Body of pancreas (tissue), 4 donors: Measurements from ENCODE around the gene FAM131B. TPM values are rescaled to one million over a fixed set of nuclear protein-coding genes. Genes with fewer than 3 reads are reported as not detected.

Source experiments
- ATAC-seq: fragments of 150-250 bp; one replicate; pipeline ENCODE4 v1.9.1; 2016
- DNase-seq, 4 donors: peaks; one replicate each; pipeline ENCODE4 v3.0.0-alpha.2; 2019
- H3K27ac ChIP-seq, 4 donors: fragments of 200-600 bp; sonication (generic); 1 replicate in 3 of 4; 2 replicates in 1 of 4; pipeline versions ENCODE4 v1.5.1 to v1.6.1; 2016 to 2019; ENCODE audit warnings: mild to moderate bottlenecking in 1 of 4, mixed read lengths in 1 of 4, moderate library complexity in 1 of 4
- H3K27me3 ChIP-seq, 2 donors: fragments of 200-600 bp; sonication (generic); one replicate each; pipeline ENCODE4 v1.6.0; 2016; ENCODE audit warnings: mild to moderate bottlenecking in 1 of 2
- H3K36me3 ChIP-seq, 2 donors: fragments of 200-600 bp; sonication (generic); replicated peaks in 1 of 2; 2 replicates each; pipeline ENCODE4 v1.5.1; 2016; ENCODE audit warnings: low read depth in 2 of 2; ENCODE audit not compliant: insufficient read depth in 1 of 2
- H3K4me1 ChIP-seq: fragments of 200-600 bp; sonication (generic); one replicate; pipeline ENCODE4 v1.6.0; 2016
- H3K4me3 ChIP-seq, 2 donors: fragments of 200-600 bp; sonication (generic); 1 replicate in 1 of 2; 2 replicates in 1 of 2; pipeline ENCODE4 v1.5.1; 2016 to 2019
- H3K9me3 ChIP-seq, 3 donors: fragments of 200-600 bp; sonication (generic); 1 replicate in 2 of 3; 2 replicates in 1 of 3; pipeline ENCODE4 v1.5.1; 2016
- CTCF ChIP-seq, 7 experiments: fragments of 450-650 bp in 4 of 7; fragments of 200-600 bp in 3 of 7; sonication (generic) in 3 of 7; IDR thresholded peaks; one replicate each; pipeline ENCODE4 v1.5.1; 2016 to 2019; ENCODE audit warnings: antibody characterized with exemption in 7 of 7
- POLR2A ChIP-seq, 3 donors: fragments of 450-650 bp; IDR thresholded peaks; one replicate each; pipeline ENCODE4 v1.6.1; 2016; ENCODE audit warnings: antibody characterized with exemption in 3 of 3, mild to moderate bottlenecking in 2 of 3
- WGBS, 2 donors: methylation state at CpG; one replicate each; pipeline ENCODE4 v1.1.5; 2017; 5-methylcytosine and 5-hydroxymethylcytosine counted together
- intact Hi-C: fragments of 100-400 bp; cut with DNase I; formaldehyde crosslinking; loops from one replicate; pipeline ENCODE4 v1.15.1; 2023
- total RNA-seq, 2 donors: library from RNA; depleted of rRNA; stranded (reverse); fragments of >200 nt; gene quantifications; one replicate each; pipeline ENCODE4 v1.1.0, GENCODE V29; 2016

Gene FAM131B
- total RNA-seq, 2 donors from 2014 or later, result 0.26 TPM; not detected in 1

- intact Hi-C loops, result no loop called here
Measured at GRCh38 chr7:143329471-143330170, 32.9 kb downstream of the FAM131B start.

GRCh38 chr7:143327903-143328302 lies 34.6 kb downstream of the FAM131B start:
- ATAC-seq, result no peak
- no peak overlapping the region for H3K4me3 ChIP-seq
- WGBS, 2 donors, result 82 to 83% methylated on average over 5 of the region's 5 CpGs
- no peaks in the 10 kb centered on the region for H3K4me1 ChIP-seq
- intact Hi-C loops, result no loop called here
- H3K9me3 ChIP-seq, result no peaks in the 10 kb centered on the region
- DNase-seq, result no peak
- no peaks in the 10 kb centered on the region for H3K36me3 ChIP-seq
- no peak for TF ChIP-seq POLR2A (IDR thresholded peaks at IDR 0.05)
- no peak for TF ChIP-seq CTCF (IDR thresholded peaks at IDR 0.05)
- H3K27me3 ChIP-seq, result no peaks in the 10 kb centered on the region
- H3K27ac ChIP-seq, result no peak overlapping the region

More at GRCh38 chr7:143329471-143330170, 32.9 kb downstream of the FAM131B start:
- H3K27ac ChIP-seq, result no peak overlapping the region
- H3K4me3 ChIP-seq, result no peak overlapping the region
- 77 to 80% methylated on average over 10 of the region's 10 CpGs for WGBS, 2 donors
- H3K36me3 ChIP-seq, result no peaks in the 10 kb centered on the region
- no peaks in the 10 kb centered on the region for H3K9me3 ChIP-seq
- no peaks in the 10 kb centered on the region for H3K27me3 ChIP-seq
- DNase-seq (no peak), ATAC-seq (no peak)
- TF ChIP-seq CTCF (IDR thresholded peaks at IDR 0.05) (no peak), POLR2A (IDR thresholded peaks at IDR 0.05) (no peak)
- H3K4me1 ChIP-seq, result no peaks in the 10 kb centered on the region

- no peak overlapping the region for H3K27ac ChIP-seq
- H3K27me3 ChIP-seq, result no peaks in the 10 kb centered on the region
- no peaks in the 10 kb centered on the region for H3K36me3 ChIP-seq
- no peaks in the 10 kb centered on the region for H3K4me1 ChIP-seq
- TF ChIP-seq CTCF (IDR thresholded peaks at IDR 0.05), result no peak
- no peak for TF ChIP-seq POLR2A (IDR thresholded peaks at IDR 0.05)
- intact Hi-C loops, result no loop called here
- WGBS, 2 donors, result 65 to 69% methylated on average over 2 of the region's 2 CpGs
- no peak for ATAC-seq
- H3K9me3 ChIP-seq, result no peaks in the 10 kb centered on the region
- DNase-seq, result no peak
- H3K4me3 ChIP-seq, result no peak overlapping the region
Measured at GRCh38 chr7:143325240-143325639, 37.3 kb downstream of the FAM131B start.

- ATAC-seq (no peak), DNase-seq (no peak)
- 67 to 77% methylated on average over 12 of the region's 12 CpGs for WGBS, 2 donors
- Histone ChIP-seq H3K4me3 (no peak overlapping the region), H3K27me3 (no peaks in the 10 kb centered on the region), H3K9me3 (no peaks in the 10 kb centered on the region), H3K4me1 (no peaks in the 10 kb centered on the region), H3K36me3 (no peaks in the 10 kb centered on the region), H3K27ac (no peak overlapping the region)
- TF ChIP-seq CTCF (IDR thresholded peaks at IDR 0.05) (no peak), POLR2A (IDR thresholded peaks at IDR 0.05) (no peak)
- intact Hi-C loops, result no loop called here
Measured at GRCh38 chr7:143323653-143324052, 38.9 kb downstream of the FAM131B start.
